HCT116 (cell line): ENCODE data around the gene AIFM1. TPM values are rescaled to one million over a fixed set of nuclear protein-coding genes. Genes with fewer than 3 reads are reported as not detected.

Source experiments
- ATAC-seq: fragments of 200-7000 bp; cut with Tn5 transposase; 2 replicates; pipeline ENCODE4 v1.9.1; 2020; ENCODE audit warnings: mild to moderate bottlenecking, moderate library complexity
- BruUV-seq: library from RNA; stranded (reverse); fragments of 400-500 nt; replicated peaks from 2 replicates; lab custom pipeline; 2021; lab: Mats Ljungman, UMichigan
- CTCF ChIA-PET: fragments of 300-600 bp; sonication (Branson Sonifier 250); formaldehyde crosslinking; loops from one replicate; lab custom pipeline; 2021; ENCODE audit warnings: antibody characterized with exemption; lab: Charles Lee
- POLR2A ChIA-PET: fragments of 300-600, 350-600 bp; sonication (Branson Sonifier 250); formaldehyde crosslinking; loops from one replicate; lab custom pipeline; 2021; ENCODE audit warnings: antibody characterized with exemption; lab: Charles Lee
- RAD21 ChIA-PET, 2 experiments: fragments of 300-600 bp; sonication (Branson Sonifier 250); formaldehyde crosslinking; loops; one replicate each; lab custom pipeline; 2023; ENCODE audit warnings: low total read pairs in 2 of 2; ENCODE audit not compliant: uncharacterized antibody in 2 of 2, unreplicated experiment in 2 of 2, low non-redundant PET in 1 of 2; lab: Charles Lee
- DNase-seq: peaks from one replicate; pipeline ENCODE4 v3.0.0-alpha.2; 2010; ENCODE audit warnings: low read depth, low spot score
- H2AFZ ChIP-seq: fragments of 200-600 bp; shearing (Covaris generic), sonication (generic); 2 replicates; pipeline ENCODE4 v1.6.1; 2017; ENCODE audit warnings: low read depth, mixed run types, mixed read lengths, antibody characterized with exemption, low read length; ENCODE audit not compliant: poor library complexity, severe bottlenecking
- H3K27ac ChIP-seq: 2 replicates; pipeline ENCODE4 v1.5.1; 2012; ENCODE audit warnings: low read depth, low read length
- H3K27me3 ChIP-seq: fragments of 200-600 bp; sonication (generic); 2 replicates; pipeline ENCODE4 v1.6.1; 2016; ENCODE audit warnings: mixed run types, low read length, mixed read lengths; ENCODE audit not compliant: insufficient read depth
- H3K36me3 ChIP-seq, 2 experiments: fragments of 200-500 bp in 1 of 2; fragments of 200-600 bp in 1 of 2; sonication (Bioruptor generic) in 1 of 2; sonication (generic) in 1 of 2; 2 replicates each; pipeline versions ENCODE4 v1.5.1 to v1.6.1; 2014 to 2016; ENCODE audit warnings: low read length in 2 of 2, inconsistent platforms in 1 of 2, mixed read lengths in 1 of 2, mixed run types in 1 of 2; ENCODE audit not compliant: insufficient read depth in 2 of 2, control insufficient read depth in 1 of 2
- H3K4me1 ChIP-seq, 2 experiments: fragments of 200-600 bp in 1 of 2; sonication (generic) in 1 of 2; 2 replicates each; pipeline versions ENCODE4 v1.5.1 to v1.6.1; 2012 to 2017; ENCODE audit warnings: low read length in 2 of 2, inconsistent platforms in 1 of 2, mild to moderate bottlenecking in 1 of 2, mixed read lengths in 1 of 2, mixed run types in 1 of 2, moderate library complexity in 1 of 2; ENCODE audit not compliant: insufficient read depth in 2 of 2, control insufficient read depth in 1 of 2
- H3K4me2 ChIP-seq: fragments of 200-600 bp; sonication (generic); 2 replicates; pipeline ENCODE4 v1.6.1; 2017; ENCODE audit warnings: mixed run types, low read length, mixed read lengths
- H3K4me3 ChIP-seq, 2 experiments: fragments of 200-600 bp in 1 of 2; sonication (generic) in 1 of 2; replicated peaks in 1 of 2; 2 replicates each; pipeline ENCODE4 v1.5.1; 2011 to 2016; ENCODE audit warnings: low read length in 2 of 2, control low read depth in 1 of 2, low read depth in 1 of 2, mild to moderate bottlenecking in 1 of 2, mixed read lengths in 1 of 2, mixed run types in 1 of 2
- H3K79me2 ChIP-seq: fragments of 200-600 bp; sonication (generic); 2 replicates; pipeline ENCODE4 v1.6.1; 2017; ENCODE audit warnings: mild to moderate bottlenecking, mixed run types, low read length, moderate library complexity, mixed read lengths; ENCODE audit not compliant: insufficient read depth
- H3K9ac ChIP-seq: fragments of 200-600 bp; sonication (generic); 2 replicates; pipeline ENCODE4 v1.6.1; 2016; ENCODE audit warnings: low read length, mixed read lengths
- H3K9me2 ChIP-seq: fragments of 200-600 bp; sonication (generic), shearing (Covaris generic); 2 replicates; pipeline ENCODE4 v1.6.1; 2017; ENCODE audit warnings: mixed run types, mild to moderate bottlenecking, moderate library complexity; ENCODE audit not compliant: insufficient read depth
- H3K9me3 ChIP-seq, 2 experiments: fragments of 200-500 bp in 1 of 2; fragments of 200-600 bp in 1 of 2; sonication (Bioruptor generic) in 1 of 2; sonication (generic) in 1 of 2; 2 replicates each; pipeline ENCODE4 v1.6.1; 2014 to 2017; ENCODE audit warnings: low read length in 2 of 2, mixed read lengths in 2 of 2, inconsistent platforms in 1 of 2, low read depth in 1 of 2, mild to moderate bottlenecking in 1 of 2, mixed run types in 1 of 2, moderate library complexity in 1 of 2; ENCODE audit not compliant: control insufficient read depth in 1 of 2, insufficient read depth in 1 of 2
- H4K20me1 ChIP-seq: fragments of 200-600 bp; sonication (generic), shearing (Covaris generic); 2 replicates; pipeline ENCODE4 v1.6.1; 2017; ENCODE audit warnings: mixed run types, mild to moderate bottlenecking, moderate library complexity; ENCODE audit not compliant: insufficient read depth
- CBX3 ChIP-seq: IDR thresholded peaks from 2 replicates; pipeline ENCODE4 v1.6.1; 2012; ENCODE audit warnings: low read depth
- CTCF ChIP-seq, 3 experiments: fragments of 200-600 bp in 1 of 3; sonication (generic) in 1 of 3; IDR thresholded peaks in 2 of 3; conservative IDR thresholded peaks in 1 of 3; 2 replicates each; pipeline ENCODE4 v1.5.1; 2012 to 2017; ENCODE audit warnings: low read depth in 2 of 3, low read length in 2 of 3, antibody characterized with exemption in 1 of 3, borderline replicate concordance in 1 of 3, control low read depth in 1 of 3, mild to moderate bottlenecking in 1 of 3, mixed read lengths in 1 of 3, mixed run types in 1 of 3, moderate library complexity in 1 of 3; ENCODE audit not compliant: insufficient read depth in 1 of 3
- EGR1 ChIP-seq: IDR thresholded peaks from 2 replicates; pipeline ENCODE4 v1.6.1; 2012; ENCODE audit warnings: low read depth
- ELF1 ChIP-seq: IDR thresholded peaks from 2 replicates; pipeline ENCODE4 v1.6.1; 2012; ENCODE audit warnings: low read depth, borderline replicate concordance
- EZH2 ChIP-seq: fragments of 200-600 bp; sonication (generic); IDR thresholded peaks from 2 replicates; pipeline ENCODE4 v1.6.1; 2017; ENCODE audit warnings: antibody characterized with exemption, mixed run types
- FOSL1 ChIP-seq: IDR thresholded peaks from 2 replicates; pipeline ENCODE4 v1.6.1; 2012; ENCODE audit warnings: low read depth
- JUND ChIP-seq: IDR thresholded peaks from 2 replicates; pipeline ENCODE4 v1.6.1; 2012
- MAX ChIP-seq: IDR thresholded peaks from 2 replicates; pipeline ENCODE4 v1.6.1; 2012
- SP1 ChIP-seq: IDR thresholded peaks from 2 replicates; pipeline ENCODE4 v1.6.1; 2012; ENCODE audit warnings: low read depth
- SRF ChIP-seq: IDR thresholded peaks from 2 replicates; pipeline ENCODE4 v1.6.1; 2012; ENCODE audit warnings: low read depth
- TCF7L2 ChIP-seq: IDR thresholded peaks from 2 replicates; pipeline ENCODE4 v1.7.0; 2011; ENCODE audit warnings: borderline replicate concordance, inconsistent platforms; ENCODE audit not compliant: insufficient read depth, insufficient read length; ENCODE audit errors: extremely low read depth
- ZFX ChIP-seq: fragments of 450-650 bp; IDR thresholded peaks from 2 replicates; pipeline ENCODE4 v1.6.1; 2017
- ZNF274 ChIP-seq: fragments of 200-500 bp; sonication (Bioruptor generic); IDR thresholded peaks from 2 replicates; pipeline ENCODE4 v1.6.1; 2014; ENCODE audit warnings: mild to moderate bottlenecking, low read depth, low read length, inconsistent platforms
- intact Hi-C: fragments of 100-400 bp; cut with micrococcal nuclease; formaldehyde crosslinking; loops from 2 replicates; pipeline ENCODE4 v1.10.0; 2022
- total RNA-seq: library from RNA; stranded (reverse); gene quantifications from one replicate; pipeline ENCODE4 v1.2.1, GENCODE V29; 2021; ENCODE audit not compliant: unreplicated experiment
- TF ChIP-seq, protein P1 (sequence below): IDR thresholded peaks from 2 replicates; pipeline ENCODE4 v1.6.1; 2012
- TF ChIP-seq, protein P2 (sequence below): IDR thresholded peaks from 2 replicates; pipeline ENCODE4 v1.6.1; 2011; ENCODE audit warnings: mild to moderate bottlenecking, low read length, moderate library complexity; ENCODE audit not compliant: insufficient replicate concordance; ENCODE audit errors: extremely low read depth
- TF ChIP-seq, protein P3 (sequence below): IDR thresholded peaks from 2 replicates; pipeline ENCODE4 v1.6.1; 2012; ENCODE audit warnings: low read depth

The AIFM1 gene
- total RNA-seq, 1 experiment from 2014 or later = 50.0 TPM

GRCh38 chrX:130084631-130085237 is 80.9 kb downstream of the AIFM1 start:
- RAD21 ChIA-PET = no interaction called here
- Histone ChIP-seq H3K4me2 (no peak overlapping the region), H2AFZ (no peak overlapping the region), H3K9me3 (no peaks in the 10 kb centered on the region), H3K27ac (no peak overlapping the region), H3K4me1 (peaks cover 0 to 3% of the 10 kb centered on the region in 2 experiments; a peak in 1 of 4 replicates), H3K79me2 (peaks cover 4% of the 10 kb centered on the region; the same call in 1 of the 2 replicates), H3K9ac (no peak overlapping the region), H4K20me1 (no peaks in the 10 kb centered on the region), H3K36me3 (no peaks in the 10 kb centered on the region), H3K9me2 (no peaks in the 10 kb centered on the region), H3K27me3 (no peaks in the 10 kb centered on the region), H3K4me3 (no peak overlapping the region)
- ATAC-seq (no peak), DNase-seq (no peak)
- intact Hi-C loops = no loop called here
- CTCF ChIA-PET = no interaction called here
- POLR2A ChIA-PET = no interaction called here
- no TSS peak for BruUV-seq
- TF ChIP-seq ZFX (no peak), JUND (no peak), CTCF (IDR thresholded peaks at IDR 0.05 in 2 of 3, conservative IDR thresholded peaks at IDR 0.05 in 1 of 3; ENCODE audit: borderline replicate concordance in 1 of 3, insufficient read depth in 1 of 3, low read depth in 2 of 3, low read length in 2 of 3) (no peak), EZH2 (no peak), CBX3 (no peak), ZNF274 (no peak), SP1 (no peak), ELF1 (no peak), TCF7L2 (no peak), EGR1 (no peak), FOSL1 (no peak), MAX (no peak), SRF (no peak)
- TF ChIP-seq, protein P1, sequence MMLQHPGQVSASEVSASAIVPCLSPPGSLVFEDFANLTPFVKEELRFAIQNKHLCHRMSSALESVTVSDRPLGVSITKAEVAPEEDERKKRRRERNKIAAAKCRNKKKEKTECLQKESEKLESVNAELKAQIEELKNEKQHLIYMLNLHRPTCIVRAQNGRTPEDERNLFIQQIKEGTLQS = no peak
- TF ChIP-seq, protein P2, sequence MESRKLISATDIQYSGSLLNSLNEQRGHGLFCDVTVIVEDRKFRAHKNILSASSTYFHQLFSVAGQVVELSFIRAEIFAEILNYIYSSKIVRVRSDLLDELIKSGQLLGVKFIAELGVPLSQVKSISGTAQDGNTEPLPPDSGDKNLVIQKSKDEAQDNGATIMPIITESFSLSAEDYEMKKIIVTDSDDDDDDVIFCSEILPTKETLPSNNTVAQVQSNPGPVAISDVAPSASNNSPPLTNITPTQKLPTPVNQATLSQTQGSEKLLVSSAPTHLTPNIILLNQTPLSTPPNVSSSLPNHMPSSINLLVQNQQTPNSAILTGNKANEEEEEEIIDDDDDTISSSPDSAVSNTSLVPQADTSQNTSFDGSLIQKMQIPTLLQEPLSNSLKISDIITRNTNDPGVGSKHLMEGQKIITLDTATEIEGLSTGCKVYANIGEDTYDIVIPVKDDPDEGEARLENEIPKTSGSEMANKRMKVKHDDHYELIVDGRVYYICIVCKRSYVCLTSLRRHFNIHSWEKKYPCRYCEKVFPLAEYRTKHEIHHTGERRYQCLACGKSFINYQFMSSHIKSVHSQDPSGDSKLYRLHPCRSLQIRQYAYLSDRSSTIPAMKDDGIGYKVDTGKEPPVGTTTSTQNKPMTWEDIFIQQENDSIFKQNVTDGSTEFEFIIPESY = no peak
- TF ChIP-seq, protein P3, sequence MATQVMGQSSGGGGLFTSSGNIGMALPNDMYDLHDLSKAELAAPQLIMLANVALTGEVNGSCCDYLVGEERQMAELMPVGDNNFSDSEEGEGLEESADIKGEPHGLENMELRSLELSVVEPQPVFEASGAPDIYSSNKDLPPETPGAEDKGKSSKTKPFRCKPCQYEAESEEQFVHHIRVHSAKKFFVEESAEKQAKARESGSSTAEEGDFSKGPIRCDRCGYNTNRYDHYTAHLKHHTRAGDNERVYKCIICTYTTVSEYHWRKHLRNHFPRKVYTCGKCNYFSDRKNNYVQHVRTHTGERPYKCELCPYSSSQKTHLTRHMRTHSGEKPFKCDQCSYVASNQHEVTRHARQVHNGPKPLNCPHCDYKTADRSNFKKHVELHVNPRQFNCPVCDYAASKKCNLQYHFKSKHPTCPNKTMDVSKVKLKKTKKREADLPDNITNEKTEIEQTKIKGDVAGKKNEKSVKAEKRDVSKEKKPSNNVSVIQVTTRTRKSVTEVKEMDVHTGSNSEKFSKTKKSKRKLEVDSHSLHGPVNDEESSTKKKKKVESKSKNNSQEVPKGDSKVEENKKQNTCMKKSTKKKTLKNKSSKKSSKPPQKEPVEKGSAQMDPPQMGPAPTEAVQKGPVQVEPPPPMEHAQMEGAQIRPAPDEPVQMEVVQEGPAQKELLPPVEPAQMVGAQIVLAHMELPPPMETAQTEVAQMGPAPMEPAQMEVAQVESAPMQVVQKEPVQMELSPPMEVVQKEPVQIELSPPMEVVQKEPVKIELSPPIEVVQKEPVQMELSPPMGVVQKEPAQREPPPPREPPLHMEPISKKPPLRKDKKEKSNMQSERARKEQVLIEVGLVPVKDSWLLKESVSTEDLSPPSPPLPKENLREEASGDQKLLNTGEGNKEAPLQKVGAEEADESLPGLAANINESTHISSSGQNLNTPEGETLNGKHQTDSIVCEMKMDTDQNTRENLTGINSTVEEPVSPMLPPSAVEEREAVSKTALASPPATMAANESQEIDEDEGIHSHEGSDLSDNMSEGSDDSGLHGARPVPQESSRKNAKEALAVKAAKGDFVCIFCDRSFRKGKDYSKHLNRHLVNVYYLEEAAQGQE = no peak
